Medulla oblongata (tissue), 1 donor: ENCODE data around the gene RPS6KA1.

ENCODE experiments used
- DNase-seq: peaks from one replicate; pipeline ENCODE4 v3.0.0-alpha.2; 2015; ENCODE audit errors: extremely low spot score

Gene RPS6KA1

DNA sequence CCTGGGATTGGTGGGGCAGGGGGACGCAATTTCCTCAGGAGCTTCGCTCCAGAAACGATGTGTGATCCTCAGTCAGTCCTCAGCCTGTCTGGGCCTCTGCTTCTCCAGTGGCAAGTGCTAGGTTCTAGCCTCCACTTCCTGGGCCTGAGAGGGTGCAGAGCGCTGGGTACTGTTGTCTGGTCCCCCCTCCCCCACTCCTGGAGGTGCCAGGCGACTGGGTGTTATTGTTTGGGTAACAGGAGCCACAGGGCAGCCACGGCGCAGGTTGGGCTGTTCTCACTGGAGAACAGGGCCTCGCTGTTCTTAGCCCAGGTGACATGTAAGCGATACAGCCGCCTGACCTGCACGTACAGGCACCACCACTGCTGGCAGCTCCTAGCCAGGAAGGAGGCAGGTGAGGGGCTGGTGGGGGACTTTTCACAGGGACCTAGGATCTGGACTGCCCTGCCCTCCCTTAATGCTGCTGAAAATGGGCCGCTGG, 2.1 kb downstream of the RPS6KA1 start:
- DNase-seq = no peak

DNA sequence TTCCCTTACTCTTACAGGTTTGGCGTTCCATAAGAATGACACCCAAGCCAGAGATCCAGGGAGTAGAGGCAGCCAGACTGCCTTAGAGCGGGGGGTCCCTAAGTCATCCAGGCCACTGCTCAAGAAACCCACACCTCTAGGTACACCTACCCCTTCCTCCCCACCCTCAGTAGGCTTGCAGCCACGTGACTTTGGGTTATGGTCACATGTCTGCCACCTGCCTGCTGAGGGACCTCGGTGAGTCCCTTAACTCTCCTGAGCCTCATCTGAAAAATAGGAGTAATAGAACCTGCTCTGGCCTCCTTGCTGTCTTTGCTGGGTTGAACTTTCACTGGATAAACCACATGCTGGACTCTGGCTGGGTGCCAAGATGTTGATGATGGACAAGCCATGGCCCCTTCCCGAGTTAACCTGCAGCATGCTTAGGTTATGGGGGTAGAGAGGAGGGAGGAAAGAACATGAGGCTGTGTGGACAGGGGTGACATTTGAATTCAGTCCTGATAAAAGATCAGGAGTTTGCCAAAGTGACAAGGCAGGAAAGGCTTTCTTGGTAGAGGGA, 4.5 kb downstream of the RPS6KA1 start:
- DNase-seq = no peak

DNA sequence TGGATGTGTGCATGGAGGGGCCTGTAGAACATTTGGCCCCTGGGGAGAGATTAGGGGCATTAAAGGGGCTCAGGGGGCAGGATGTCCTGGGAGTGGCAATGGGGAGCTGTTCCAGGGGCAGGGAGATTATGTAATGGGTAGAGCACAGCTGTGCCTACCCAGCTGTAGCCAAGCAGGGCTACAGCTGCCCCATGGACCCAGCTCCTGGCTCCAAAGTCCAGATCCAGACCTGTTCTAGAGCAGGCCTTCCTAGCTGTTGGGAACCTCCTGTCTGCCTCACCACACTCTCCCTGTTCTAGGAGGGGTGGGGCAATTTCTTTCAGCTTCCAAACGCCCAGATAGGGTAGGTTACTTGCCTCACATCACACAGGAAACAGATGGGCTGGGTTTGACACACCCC, 5.6 kb downstream of the RPS6KA1 start:
- no peak for DNase-seq

DNA sequence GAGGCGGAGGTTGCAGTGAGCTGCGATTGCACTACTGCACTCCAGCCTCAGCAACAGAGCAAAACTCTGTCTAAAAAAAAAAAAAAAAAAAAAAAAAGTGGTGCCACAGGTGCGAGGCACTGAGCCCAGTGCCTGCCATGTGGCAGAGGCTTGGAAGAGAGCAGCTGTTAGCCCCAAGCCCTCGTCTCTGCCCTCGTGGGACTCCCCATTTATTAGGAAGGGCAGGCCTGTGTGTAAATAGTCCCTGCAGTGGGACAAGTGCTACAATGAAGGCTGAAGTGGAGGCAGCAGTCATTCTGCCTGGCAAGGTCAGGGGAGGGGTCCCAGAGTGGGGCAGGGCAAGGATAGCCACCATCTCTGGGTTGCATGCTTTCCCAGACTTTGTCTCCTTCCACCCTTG, 6.5 kb downstream of the RPS6KA1 start:
- no peak for DNase-seq

DNA sequence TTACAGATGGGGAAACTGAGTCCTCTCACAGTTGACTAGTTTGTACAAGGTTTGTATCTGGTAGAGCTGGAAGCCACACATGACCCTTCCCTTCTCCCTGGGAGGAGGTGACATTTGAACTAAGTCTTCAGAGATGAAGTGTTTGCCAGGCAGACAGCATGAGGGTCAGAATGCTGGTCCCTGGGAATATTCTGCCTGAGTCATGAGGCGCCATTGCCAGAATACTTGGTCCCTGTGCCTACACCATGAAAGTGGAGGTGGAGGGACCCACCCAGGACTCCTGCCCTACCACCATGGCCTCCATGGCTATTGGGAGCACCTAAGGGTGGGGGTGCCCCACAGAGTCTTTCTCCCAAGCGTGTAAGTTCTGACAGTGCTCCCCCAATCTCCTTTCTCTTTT, 7.0 kb downstream of the RPS6KA1 start:
- DNase-seq = no peak

DNA sequence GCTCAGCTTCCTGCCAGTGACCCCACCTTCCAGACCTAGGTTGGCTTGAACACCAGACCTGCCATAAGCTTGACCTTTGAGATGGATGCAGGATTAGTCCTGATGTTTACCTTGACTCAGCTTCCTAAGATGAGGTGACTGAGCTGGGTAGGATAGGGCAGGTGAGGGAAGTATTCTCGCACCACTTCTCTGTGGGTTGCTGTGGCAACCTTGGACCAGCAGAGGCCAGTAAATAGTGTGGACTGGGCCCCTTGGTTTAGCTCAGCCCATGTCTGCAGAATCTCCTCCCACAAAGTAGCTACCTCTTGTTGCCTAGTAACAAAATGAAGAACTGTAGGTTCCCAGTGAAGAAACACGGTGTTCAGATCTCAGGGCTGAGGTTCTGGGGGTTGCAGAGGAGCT, 8.4 kb downstream of the RPS6KA1 start:
- DNase-seq = peak; percentile 79

DNA sequence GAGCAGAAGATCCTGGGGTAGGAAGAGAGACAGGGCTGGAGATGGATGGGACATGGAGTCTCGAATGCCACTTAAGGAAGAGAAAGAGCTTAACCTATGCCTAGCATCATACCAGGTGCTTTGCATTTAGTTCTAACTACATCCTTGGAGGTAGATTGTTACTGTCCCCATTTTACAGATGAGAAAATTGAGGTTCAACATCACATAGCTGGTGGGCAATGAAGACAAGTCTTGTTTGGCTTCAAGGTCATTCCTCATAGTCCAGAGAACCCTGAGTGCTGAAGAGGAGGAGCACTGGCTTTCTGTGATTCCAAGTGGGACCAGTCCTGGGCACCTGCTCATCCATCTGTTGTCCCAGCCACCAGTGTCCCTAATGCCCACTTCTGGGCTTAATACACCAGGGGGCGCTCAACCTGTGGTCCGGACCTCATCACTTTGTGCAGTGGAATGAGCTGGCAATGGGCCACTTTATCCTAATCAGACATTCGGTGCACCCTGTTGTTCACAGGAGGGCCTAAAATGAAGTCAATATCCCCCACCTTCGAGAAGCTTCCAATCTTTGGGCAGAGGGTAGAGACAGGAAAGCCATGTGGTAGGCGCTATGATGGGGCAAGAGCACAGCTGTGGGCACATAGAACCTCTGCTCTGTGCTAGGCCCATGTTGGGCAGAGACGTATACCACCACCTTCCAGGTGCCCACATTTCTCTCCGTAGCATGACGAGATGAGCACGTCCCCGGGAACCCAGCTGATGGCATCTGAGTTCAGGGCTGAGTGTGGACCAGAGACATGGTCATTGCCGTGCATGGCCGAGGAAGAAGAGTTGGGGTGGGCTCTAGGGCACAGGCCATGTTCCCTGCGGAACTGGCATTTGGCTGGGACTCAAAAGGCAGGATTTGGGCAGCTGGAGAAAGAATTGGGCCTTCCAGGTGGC, 9.2 kb downstream of the RPS6KA1 start:
- peak; percentile 43 for DNase-seq

DNA sequence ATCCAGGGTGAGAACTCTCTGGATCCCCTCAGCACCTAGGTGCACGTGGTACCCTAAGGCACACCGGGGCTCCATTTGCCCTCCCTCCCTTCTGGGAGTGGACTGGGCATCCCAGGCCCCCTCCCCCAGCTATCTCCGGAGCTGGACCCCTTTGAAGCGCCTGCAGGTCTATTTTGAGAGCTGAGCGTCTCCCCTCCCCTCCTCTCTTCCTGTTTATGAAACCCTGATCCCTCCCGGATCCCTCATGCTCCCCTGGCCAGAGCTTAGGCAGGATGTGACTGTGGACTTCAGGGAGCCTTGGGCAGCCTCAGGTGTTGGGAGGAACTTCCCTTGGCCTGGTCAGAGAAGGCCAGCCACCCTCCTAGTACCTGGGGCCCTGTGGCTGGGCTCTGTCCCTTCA, 10.2 kb downstream of the RPS6KA1 start:
- no peak for DNase-seq

DNA sequence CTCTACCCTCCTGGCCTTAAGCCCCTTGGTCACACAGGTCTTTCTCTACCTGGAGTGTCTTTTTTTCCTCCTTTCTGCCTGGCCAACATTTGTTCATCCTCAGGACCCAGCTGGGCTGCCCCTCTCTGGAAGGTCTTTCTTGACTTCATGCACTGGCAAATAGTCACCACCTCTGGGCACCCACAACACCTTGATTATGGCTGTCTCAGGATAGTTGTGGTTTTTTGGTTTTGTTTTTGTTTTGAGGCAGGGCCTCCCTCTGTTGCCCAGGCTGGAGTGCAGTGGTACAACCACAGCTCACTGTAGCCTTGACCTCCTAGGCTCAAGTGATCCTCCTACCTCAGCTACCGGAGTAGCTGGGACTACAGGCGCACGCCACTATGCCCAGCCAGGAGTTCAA, 10.8 kb downstream of the RPS6KA1 start:
- no peak for DNase-seq

DNA sequence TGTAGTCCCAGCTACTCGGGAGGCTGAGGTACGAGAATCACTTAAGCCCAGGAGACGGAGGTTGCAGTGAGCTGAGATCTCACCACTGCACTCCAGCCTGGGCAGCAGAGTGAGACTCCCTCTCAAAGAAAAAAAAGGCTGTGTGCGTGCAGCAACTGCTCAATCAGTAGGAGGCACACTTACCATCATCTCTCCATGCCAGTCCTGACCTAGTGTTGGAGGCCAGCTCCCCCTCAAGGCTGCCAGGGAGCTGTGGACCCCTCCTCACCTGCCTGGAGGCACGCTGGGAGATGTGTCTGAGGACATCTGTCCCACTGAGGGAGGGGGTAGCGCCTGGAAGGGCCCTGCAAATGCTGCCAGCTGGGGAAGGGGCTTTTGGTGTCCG, 11.9 kb downstream of the RPS6KA1 start:
- no peak for DNase-seq

DNA sequence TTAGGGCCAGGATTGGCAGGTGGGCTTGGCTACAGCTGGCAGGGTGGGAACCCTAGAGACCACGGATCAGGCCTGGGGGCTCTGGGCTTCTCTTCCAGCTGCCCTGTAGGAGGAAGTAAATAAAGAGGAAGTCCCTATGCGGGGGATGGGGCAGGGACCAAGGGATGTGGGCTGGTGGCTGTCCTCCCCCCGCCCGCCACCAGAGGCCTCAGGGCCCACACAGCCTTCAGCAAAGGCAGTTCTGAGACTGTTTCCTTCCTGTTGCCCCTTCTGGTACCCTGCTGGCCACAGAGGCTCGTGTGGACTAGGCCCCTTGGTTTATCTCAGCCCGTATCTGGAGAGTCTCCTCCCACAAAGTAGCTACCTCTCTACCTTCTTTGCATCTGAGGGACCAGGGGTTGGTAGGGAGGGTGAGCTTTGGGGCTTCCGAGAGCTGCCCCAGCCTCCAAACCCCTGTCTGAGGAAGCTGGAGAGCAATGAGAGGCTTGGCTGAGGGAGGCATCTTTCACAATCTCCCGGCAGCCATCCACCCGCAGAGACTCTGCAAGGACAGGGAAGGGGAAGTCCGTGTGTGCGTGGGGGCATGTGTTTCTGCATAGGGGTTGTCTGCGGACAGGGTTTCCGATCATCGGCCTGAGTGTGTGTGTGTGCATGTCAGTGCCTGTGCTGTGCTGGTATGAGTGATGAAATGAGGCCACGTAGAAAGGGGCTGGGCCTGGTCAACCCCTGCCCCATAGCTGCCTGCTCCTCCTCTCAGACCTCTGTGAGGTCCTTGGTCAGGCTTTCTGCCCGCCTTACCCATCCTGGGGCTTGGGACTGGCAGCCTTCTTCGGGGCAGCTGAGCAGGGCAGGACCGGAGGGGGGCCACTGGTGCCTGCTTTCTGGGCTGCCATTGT, 12.5 kb downstream of the RPS6KA1 start:
- DNase-seq = peak; percentile 89

DNA sequence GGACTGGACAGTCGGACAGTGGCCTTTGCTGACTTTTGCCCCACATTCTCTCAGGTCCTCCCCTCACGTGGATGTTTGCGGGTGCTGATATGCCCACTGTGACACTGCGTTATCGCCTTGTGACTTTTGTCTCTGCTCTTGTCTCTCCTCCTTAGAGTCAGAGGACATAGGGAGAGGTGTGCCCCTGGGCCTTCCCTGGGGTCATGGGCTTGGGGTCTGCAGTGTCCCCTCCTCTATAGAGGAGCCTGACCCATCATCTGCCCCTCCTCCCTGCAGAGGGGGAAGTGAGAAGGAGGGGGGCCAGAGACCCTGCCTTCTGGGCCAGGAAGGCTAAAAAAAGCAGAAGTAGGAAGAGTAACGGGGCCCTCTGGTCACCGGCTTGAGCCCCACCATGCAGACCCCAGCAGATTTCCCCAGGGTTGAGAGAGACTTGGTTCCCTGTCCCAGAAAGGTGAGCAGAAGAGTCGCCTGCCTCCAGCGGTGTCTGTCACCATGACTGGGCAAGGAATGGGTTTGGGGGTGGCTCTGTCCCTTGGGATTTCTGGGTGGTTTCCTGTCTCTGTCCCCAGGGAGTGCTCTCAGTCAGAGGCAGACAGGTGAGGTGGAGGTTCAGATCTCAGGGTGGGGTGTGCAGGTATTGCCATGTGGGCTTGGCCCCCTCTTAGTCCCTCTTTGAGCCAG, 13.3 kb downstream of the RPS6KA1 start:
- peak; percentile 60 for DNase-seq

DNA sequence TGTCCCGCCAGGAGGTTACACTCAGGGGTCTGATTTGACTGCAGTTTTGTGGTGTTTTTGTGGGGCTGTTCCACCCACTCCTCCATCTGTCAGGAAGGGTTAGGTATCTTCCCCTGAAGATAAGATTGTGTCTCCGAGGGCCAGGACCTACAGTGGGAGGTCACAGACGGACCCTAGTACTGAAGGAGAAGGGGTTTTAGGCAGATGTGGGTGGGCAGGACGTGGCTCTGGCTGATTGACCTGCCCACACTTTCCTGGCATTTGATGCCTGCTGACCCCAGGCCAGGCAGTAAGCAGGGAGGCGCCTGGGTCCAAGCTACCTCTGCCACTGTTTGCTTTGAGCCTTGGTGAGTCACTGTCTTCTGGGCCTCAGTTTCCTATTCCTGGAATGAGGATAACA, 13.9 kb downstream of the RPS6KA1 start:
- DNase-seq = no peak

DNA sequence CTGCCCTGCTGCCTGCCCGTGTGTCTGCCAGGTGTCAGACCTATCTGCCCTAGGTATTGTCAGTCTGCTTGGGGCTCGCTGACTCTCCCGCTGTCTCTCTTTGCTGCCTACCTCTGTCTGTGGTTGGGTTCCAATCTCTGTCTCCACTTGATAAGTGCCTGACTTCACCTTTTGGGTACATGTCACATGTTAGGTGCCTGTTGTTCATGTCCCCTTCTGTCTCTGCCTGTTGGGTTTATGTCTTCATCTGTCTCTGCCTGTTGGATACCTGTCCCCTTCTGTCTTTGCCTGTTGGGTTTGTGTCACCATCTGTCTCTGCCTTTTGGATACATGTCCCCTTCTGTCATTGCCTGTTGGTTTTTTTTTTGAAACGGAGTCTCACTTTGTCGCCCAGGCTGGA, 14.6 kb downstream of the RPS6KA1 start:
- DNase-seq = no peak

DNA sequence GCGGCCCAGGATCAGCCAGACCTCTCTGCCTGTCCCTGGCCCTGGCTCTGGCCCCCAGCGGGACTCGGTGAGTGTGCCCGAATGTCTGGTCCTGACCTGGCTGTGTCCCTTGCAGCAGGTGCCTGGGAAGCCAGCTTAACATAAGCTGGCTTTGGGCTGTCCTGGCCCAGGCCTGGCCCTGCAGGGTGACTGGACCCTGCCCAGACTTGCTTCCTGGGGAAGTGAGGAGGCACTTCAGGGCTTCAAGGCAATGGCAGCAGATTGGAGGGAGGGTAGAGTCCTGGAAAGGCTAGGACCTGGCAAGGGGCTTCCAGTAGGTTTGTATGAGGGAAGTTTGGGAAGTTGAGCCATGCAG, 16.4 kb downstream of the RPS6KA1 start:
- no peak for DNase-seq

DNA sequence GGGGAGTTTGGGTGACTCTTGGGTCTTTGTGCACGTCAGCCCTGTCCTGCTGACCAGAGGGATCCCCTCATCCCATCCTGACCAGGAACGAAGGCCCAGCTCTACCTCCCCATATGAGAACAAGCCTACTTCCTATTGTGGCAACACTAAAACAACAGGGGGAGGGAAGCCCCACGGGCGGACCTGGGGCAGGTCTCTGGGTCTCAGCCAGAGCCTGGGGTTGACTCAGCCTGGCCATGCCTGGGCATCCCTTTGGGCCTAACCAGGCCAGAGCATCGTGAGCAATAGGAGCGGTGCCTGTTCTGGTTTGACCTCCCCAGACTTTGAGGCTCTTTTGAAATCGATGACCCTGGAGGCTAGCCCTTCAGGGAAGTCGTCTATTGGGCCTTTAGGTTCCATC, 16.8 kb downstream of the RPS6KA1 start:
- no peak for DNase-seq

DNA sequence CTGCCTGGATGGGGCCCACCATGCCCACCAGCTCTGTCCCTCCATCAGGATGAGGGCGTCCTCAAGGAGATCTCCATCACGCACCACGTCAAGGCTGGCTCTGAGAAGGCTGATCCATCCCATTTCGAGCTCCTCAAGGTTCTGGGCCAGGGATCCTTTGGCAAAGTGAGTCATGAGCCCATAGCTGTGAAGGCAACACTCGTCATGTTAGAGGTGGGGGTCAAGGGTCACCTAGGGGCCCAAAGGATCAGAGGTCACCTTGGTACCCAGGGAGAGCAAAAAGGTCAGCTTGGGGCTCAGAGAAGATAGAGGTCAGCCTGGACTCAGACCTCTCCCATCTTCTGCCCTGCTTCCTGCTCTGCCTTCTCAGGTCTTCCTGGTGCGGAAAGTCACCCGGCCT, 17.3 kb downstream of the RPS6KA1 start:
- DNase-seq = no peak

DNA sequence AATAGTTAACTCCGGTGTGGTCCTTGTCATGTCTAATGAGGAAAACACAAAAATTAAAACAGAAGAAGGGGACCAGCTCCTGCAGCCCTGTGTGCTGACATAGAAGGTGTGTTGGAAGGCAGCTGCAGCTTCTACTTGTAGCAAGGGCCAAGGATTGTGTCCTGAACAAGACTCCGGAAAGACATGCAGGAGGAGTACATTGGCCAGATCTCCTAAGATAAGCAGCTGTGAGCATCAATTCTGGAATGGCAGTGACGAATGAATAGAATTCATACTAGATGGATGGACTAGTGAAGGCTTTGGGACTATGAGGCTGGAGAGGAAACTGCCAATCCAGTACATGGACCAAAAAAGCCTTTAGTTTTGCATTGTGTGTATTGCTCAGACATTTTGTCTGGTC, 19.3 kb downstream of the RPS6KA1 start:
- no peak for DNase-seq

DNA sequence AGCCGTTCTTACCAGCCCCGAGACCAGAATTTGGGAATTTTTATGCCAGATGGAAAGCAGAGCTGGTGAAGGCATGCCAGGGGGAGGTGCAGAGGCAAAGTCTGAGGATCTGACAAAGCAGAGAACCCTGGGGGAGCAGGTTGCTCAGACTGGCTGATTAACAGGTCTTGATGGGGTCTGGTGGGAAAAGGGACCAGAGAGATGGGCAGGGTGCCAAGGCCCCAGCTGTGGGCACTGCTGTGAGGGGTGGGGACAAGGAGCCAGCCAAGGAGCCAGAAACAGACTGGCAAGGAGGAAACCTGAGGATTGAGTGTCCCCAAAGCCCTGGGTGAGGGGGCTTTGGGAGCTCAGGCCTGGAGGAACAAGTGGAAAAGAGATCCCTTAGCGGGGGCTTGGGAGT, 21.4 kb downstream of the RPS6KA1 start:
- no peak for DNase-seq

DNA sequence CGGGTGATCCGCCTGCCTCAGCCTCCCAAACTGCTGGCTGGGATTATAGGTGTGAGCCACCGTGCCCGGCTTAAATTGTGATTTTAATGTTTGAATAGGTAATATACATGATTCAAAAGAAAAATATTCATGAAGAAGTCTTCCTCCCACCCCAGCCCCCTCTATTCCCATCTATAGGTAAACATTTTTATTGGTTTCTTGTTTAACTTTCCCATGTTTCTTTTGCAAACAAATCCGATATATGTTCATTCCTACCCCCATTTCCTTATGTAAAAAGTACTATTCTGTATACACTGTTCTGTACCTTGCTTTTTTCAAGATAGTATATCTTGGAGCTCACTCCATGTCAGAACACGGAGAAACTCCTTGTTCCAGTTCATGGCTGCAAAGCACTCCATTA, 23.2 kb downstream of the RPS6KA1 start:
- DNase-seq = no peak

DNA sequence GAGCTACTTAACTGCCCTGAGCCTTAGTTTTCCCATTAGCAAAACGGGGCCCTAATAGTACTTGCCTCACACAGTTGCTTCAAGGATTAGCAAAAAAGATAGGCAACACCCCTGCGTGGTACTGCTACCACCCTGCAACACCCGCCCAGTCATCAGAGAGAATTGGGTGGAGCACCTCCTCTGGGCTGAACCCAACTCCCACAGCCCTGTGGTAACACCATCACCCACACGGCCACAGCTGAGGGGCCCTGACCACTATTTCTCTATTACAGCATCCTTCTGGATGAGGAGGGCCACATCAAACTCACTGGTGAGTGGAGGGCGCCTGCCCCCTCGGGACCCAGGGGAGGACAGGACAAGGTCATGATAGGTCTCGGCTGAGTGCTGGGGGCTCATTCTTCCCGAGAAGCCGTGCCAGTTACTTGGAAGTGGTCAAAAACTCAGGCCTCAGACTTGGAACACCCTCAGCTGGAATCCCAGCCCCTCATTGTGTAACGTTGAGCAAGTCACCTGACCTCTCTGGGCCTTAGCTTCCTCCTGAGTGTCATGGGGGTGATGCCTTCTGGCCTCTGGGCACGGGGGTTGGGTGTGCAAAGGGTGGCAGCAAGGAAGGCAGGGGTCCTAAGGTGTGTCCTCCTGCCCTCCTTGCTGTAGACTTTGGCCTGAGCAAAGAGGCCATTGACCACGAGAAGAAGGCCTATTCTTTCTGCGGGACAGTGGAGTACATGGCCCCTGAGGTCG, 24.6 kb downstream of the RPS6KA1 start:
- DNase-seq = no peak
